GM20000 (cell line): ENCODE data around the gene TTC32.
"Not testable (repeated sequence)": the region's sequence is repeated elsewhere in the genome, so short reads cannot be mapped to it uniquely, and the experiment has no call there.

Source experiments
- DNase-seq: peaks from one replicate; pipeline ENCODE4 v3.0.0; 2012; ENCODE audit warnings: low spot score
- CTCF ChIP-seq: IDR thresholded peaks from 2 replicates; pipeline ENCODE4 v1.5.1; 2012; ENCODE audit warnings: mild to moderate bottlenecking, control low read depth; ENCODE audit errors: extremely low read depth, missing control alignments

TTC32 gene

GRCh38 chr2:19881221-19881907, 20.4 kb downstream of the TTC32 start:
- no peak for TF ChIP-seq CTCF
- DNase-seq, result no peak

- DNase-seq, result not testable (repeated sequence)
Observed at GRCh38 chr2:19880191-19880590, 21.6 kb downstream of the TTC32 start.

- no peak for TF ChIP-seq CTCF
- DNase-seq, result no peak
Observed at GRCh38 chr2:19879120-19879519, 22.7 kb downstream of the TTC32 start.

- no peak for DNase-seq
- no peak for TF ChIP-seq CTCF
Observed at GRCh38 chr2:19878268-19879046, 23.3 kb downstream of the TTC32 start.

GRCh38 chr2:19876751-19877150, 25.0 kb downstream of the TTC32 start:
- no peak for DNase-seq
- no peak for TF ChIP-seq CTCF

GRCh38 chr2:19875280-19875679, 26.5 kb downstream of the TTC32 start:
- DNase-seq, result no peak
- TF ChIP-seq CTCF, result no peak

GRCh38 chr2:19874726-19875125, 27.1 kb downstream of the TTC32 start:
- DNase-seq, result no peak
- no peak for TF ChIP-seq CTCF
